ENCODE results near the gene DDX24.

DDX24 gene

DNA sequence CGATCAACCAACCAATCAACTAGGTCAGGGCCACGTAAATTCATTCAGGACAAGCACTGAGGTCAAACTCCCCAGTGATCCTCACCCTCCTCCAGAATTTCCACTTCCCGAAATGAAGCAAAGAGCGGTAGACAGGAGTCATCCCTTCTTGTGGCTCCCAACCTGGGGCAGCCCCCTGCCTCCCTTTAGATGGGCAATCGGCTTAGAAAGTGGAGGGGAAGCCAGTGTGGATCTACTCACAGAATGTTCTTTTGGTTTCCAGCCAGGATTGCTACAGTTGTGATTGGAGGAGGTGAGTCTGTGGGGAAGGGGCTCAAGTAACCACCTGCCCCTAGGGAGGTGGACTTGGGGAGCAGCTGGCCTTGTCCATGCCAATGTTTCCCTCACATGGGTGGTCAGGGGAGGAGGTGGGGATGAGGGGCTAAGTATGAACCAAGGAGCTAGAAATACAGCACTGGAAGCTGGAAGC is 33.6 kb upstream of the DDX24 start:
- DNase-seq (ENCODE audit: low read depth): no peak
- H3K4me3 ChIP-seq (ENCODE audit: low read depth, low read length): no peak overlapping the region
- TF ChIP-seq, protein P1, sequence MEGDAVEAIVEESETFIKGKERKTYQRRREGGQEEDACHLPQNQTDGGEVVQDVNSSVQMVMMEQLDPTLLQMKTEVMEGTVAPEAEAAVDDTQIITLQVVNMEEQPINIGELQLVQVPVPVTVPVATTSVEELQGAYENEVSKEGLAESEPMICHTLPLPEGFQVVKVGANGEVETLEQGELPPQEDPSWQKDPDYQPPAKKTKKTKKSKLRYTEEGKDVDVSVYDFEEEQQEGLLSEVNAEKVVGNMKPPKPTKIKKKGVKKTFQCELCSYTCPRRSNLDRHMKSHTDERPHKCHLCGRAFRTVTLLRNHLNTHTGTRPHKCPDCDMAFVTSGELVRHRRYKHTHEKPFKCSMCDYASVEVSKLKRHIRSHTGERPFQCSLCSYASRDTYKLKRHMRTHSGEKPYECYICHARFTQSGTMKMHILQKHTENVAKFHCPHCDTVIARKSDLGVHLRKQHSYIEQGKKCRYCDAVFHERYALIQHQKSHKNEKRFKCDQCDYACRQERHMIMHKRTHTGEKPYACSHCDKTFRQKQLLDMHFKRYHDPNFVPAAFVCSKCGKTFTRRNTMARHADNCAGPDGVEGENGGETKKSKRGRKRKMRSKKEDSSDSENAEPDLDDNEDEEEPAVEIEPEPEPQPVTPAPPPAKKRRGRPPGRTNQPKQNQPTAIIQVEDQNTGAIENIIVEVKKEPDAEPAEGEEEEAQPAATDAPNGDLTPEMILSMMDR (IDR thresholded peaks at IDR 0.05; ENCODE audit: low read depth, low read length, missing control alignments): no peak

- DNase-seq (ENCODE audit: low read depth): no peak
- TF ChIP-seq, protein P1 (IDR thresholded peaks at IDR 0.05; ENCODE audit: low read depth, low read length, missing control alignments): no peak
These were observed 33.0 kb upstream of the DDX24 start for GRCh38 chr14:94113908-94114588.

GRCh38 chr14:94113490-94113889 is 32.5 kb upstream of the DDX24 start:
- TF ChIP-seq, protein P1 (IDR thresholded peaks at IDR 0.05; ENCODE audit: low read depth, low read length, missing control alignments): no peak
- no peak for DNase-seq (ENCODE audit: low read depth)
- H3K4me3 ChIP-seq (ENCODE audit: low read depth, low read length): no peak overlapping the region

More at GRCh38 chr14:94113908-94114588, 33.0 kb upstream of the DDX24 start:
- H3K4me3 ChIP-seq (ENCODE audit: low read depth, low read length): no peak overlapping the region

- TF ChIP-seq, protein P1 (IDR thresholded peaks at IDR 0.05; ENCODE audit: low read depth, low read length, missing control alignments): no peak
- DNase-seq (ENCODE audit: low read depth): no peak
- no peak overlapping the region for H3K4me3 ChIP-seq (ENCODE audit: low read depth, low read length)
These were observed 32.1 kb upstream of the DDX24 start for GRCh38 chr14:94113073-94113472.

DNA sequence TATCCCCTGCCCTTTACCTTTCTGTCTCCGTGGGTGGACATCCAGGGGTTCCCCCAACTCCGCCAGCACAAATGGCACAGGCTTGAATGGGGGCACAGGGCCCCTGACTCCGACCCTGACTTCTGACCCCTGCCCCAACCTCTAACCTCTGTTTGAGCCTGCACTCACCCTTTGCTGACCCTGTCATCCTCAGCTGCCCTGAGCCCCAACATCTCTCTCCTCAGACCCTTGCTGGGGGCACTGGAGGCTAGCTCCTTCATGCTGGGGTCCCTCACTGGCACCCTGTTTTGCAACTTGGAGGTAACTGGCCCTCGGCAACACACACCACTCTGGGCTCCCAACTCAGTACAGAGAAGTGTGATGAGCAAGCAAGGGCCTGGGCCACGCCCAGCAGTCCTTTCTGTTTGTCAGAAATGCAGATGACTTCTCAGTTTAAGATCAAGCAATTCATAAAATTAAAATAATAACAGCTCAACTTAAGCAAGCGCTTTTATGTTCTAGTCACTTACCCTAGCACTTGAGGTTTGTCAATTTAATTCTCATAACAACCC is 31.6 kb upstream of the DDX24 start:
- no peak overlapping the region for H3K4me3 ChIP-seq (ENCODE audit: low read depth, low read length)
- DNase-seq (ENCODE audit: low read depth): no peak
- TF ChIP-seq, protein P1 (IDR thresholded peaks at IDR 0.05; ENCODE audit: low read depth, low read length, missing control alignments): no peak

- H3K4me3 ChIP-seq (ENCODE audit: low read depth, low read length): no peak overlapping the region
- TF ChIP-seq, protein P1 (IDR thresholded peaks at IDR 0.05; ENCODE audit: low read depth, low read length, missing control alignments): no peak
- DNase-seq (ENCODE audit: low read depth): no peak
These were observed 30.5 kb upstream of the DDX24 start for GRCh38 chr14:94111276-94112095.

Measured in GM12864 (cell line).